ENCODE results near the gene BRSK2. TPM values are rescaled to one million over a fixed set of nuclear protein-coding genes. Genes with fewer than 3 reads are reported as not detected.

The BRSK2 gene
- total RNA-seq, 1 experiment from 2014 or later: 1.2 TPM

GRCh38 chr11:1405186-1406020 is 15.7 kb downstream of the BRSK2 start:
- H3K9me3 ChIP-seq (ENCODE audit: low read length): no peaks in the 10 kb centered on the region
- ChIA-PET CTCF (no interaction called here), POLR2A (ENCODE audit: unreplicated experiment) (no interaction called here)
- intact Hi-C loops (cut with micrococcal nuclease): no loop called here
- no peak overlapping the region for H3K27ac ChIP-seq (ENCODE audit: low read length)
- no peaks in the 10 kb centered on the region for H3K9me2 ChIP-seq (replicated peaks; ENCODE audit: low read length)
- no peaks in the 10 kb centered on the region for H3F3A ChIP-seq (ENCODE audit: low read length, unreplicated experiment)
- DNase-seq (no peak), ATAC-seq (no peak)
- no peak overlapping the region for H3K4me2 ChIP-seq (ENCODE audit: low read length)
- TF ChIP-seq EZH2 (IDR thresholded peaks at IDR 0.05; ENCODE audit: low read length, unreplicated experiment) (no peak), CTCF (conservative IDR thresholded peaks at IDR 0.05; ENCODE audit: low read depth, low read length) (no peak)
- no TSS peak for BruUV-seq (replicated peaks)
- H4K20me1 ChIP-seq (ENCODE audit: low read length): no peaks in the 10 kb centered on the region
- no peaks in the 10 kb centered on the region for H3K27me3 ChIP-seq (ENCODE audit: low read length)
- H3K79me2 ChIP-seq (ENCODE audit: low read length): no peaks in the 10 kb centered on the region
- H2AFZ ChIP-seq (ENCODE audit: low read length): no peak overlapping the region
- H3K9ac ChIP-seq (ENCODE audit: low read length): no peak overlapping the region
- no peak overlapping the region for H3K4me3 ChIP-seq (ENCODE audit: low read length)
- H3K4me1 ChIP-seq (ENCODE audit: insufficient read depth, low read length): no peaks in the 10 kb centered on the region
- no peaks in the 10 kb centered on the region for H3K36me3 ChIP-seq (ENCODE audit: low read depth, low read length)

DNA sequence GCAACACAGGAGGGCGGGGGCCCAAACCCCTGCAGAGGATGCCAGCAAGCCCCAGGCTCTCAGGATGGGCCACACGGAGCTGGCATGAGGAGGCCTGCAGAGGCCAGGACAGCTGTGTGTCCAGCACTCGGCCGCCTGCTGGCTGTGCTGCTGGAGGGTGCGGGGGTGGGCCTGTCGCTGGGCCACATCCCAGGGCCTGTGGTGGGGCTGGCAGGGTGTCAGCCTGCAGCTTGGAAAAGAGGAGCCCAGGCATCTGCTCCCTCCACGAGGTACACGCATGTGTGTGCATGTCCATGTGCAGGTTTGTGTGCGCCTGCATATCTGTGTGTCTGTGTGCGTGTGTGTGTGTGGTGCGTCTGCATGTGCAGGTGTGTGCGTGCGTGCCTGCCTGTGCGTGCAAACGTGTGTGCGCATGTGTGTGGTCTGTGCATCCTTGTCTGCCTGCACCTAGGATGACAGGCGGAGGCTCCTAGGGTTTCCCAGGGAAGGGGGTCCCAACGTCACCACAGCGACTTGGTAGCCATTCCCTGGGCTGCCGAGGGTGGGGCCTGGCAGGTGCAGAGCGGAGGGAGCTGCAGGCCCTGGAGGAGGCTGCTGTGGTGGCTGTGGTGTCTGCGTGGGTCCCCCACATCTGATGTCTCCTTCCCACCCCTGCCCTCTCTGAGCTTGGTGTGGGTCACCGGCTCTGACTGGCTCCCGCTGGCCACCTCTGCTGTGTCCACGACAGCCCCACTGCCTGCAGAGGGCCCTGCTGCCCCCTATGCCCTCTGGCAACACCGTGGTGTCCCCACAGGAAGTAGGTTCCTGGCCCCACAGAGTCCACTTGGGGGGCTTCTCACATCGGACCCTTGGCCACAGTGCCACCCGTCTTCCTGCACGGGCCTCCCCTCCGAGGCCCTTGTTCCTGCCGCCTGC is 17.1 kb downstream of the BRSK2 start:
- Histone ChIP-seq H3K79me2 (ENCODE audit: low read length) (no peaks in the 10 kb centered on the region), H3K9me2 (replicated peaks; ENCODE audit: low read length) (no peaks in the 10 kb centered on the region), H3K27me3 (ENCODE audit: low read length) (no peaks in the 10 kb centered on the region), H3K4me1 (ENCODE audit: insufficient read depth, low read length) (no peaks in the 10 kb centered on the region), H3K9me3 (ENCODE audit: low read length) (no peaks in the 10 kb centered on the region), H3K4me2 (ENCODE audit: low read length) (no peak overlapping the region), H3K27ac (ENCODE audit: low read length) (no peak overlapping the region), H3K9ac (ENCODE audit: low read length) (no peak overlapping the region), H4K20me1 (ENCODE audit: low read length) (no peaks in the 10 kb centered on the region), H3K4me3 (ENCODE audit: low read length) (no peak overlapping the region), H3F3A (ENCODE audit: low read length, unreplicated experiment) (no peaks in the 10 kb centered on the region), H3K36me3 (ENCODE audit: low read depth, low read length) (no peaks in the 10 kb centered on the region), H2AFZ (ENCODE audit: low read length) (no peak overlapping the region)
- BruUV-seq (replicated peaks): no TSS peak
- ATAC-seq (no peak), DNase-seq (no peak)
- TF ChIP-seq EZH2phosphoT487 (IDR thresholded peaks at IDR 0.05; ENCODE audit: borderline replicate concordance, low read length): no peak
- TF ChIP-seq CTCF (conservative IDR thresholded peaks at IDR 0.05; ENCODE audit: low read depth, low read length): no peak
- no peak for TF ChIP-seq EZH2 (IDR thresholded peaks at IDR 0.05; ENCODE audit: low read length, unreplicated experiment)
- ChIA-PET CTCF (no interaction called here), POLR2A (ENCODE audit: unreplicated experiment) (no interaction called here)
- intact Hi-C loops (cut with micrococcal nuclease): no loop called here
